ENCODE data around the gene WDTC1. TPM values are rescaled to one million over a fixed set of nuclear protein-coding genes. Genes with fewer than 3 reads are reported as not detected.

The WDTC1 gene
- total RNA-seq (2022; extraction: Qiagen RNA extraction; ENCODE audit: low read depth) = 6.1 to 8.5 TPM (median 8.1 TPM) in 5 replicates

GRCh38 chr1:27234049-27234882 is at the start of gene WDTC1:
WDTC1 (plus strand) TSS chr1:27234632; CDS start chr1:27261055, 26,423 bp downstream.

GRCh38 chr1:27321813-27322568 is 87.6 kb downstream of the WDTC1 start, which contains the start of gene TMEM222:
TMEM222 (plus strand) TSS chr1:27322163; CDS start chr1:27322198, 35 bp downstream.

GRCh38 chr1:27341525-27342252 is 107.3 kb downstream of the WDTC1 start, which contains the start of gene SYTL1:
SYTL1 (plus strand) TSS chr1:27342022; CDS start chr1:27345335, 3,313 bp downstream.

Other genes with a start within 250 kb of the WDTC1 start
- gene TRNP1, start 240.9 kb upstream of the WDTC1 start, total RNA-seq (2022; extraction: Qiagen RNA extraction; ENCODE audit: low read depth) = 124 to 207 TPM (median 187 TPM) in 5 replicates
- gene TENT5B, start 221.8 kb upstream of the WDTC1 start, total RNA-seq (2022; extraction: Qiagen RNA extraction; ENCODE audit: low read depth) = 0.41 to 0.88 TPM (median 0.72 TPM) in 5 replicates
- gene SLC9A1, start 79.5 kb upstream of the WDTC1 start, total RNA-seq (2022; extraction: Qiagen RNA extraction; ENCODE audit: low read depth) = 11.5 to 13.9 TPM (median 12.0 TPM) in 5 replicates
- gene TMEM222, start 87.5 kb downstream of the WDTC1 start, total RNA-seq (2022; extraction: Qiagen RNA extraction; ENCODE audit: low read depth) = 43.0 to 50.7 TPM (median 50.1 TPM) in 5 replicates
- gene SYTL1, start 107.4 kb downstream of the WDTC1 start, total RNA-seq (2022; extraction: Qiagen RNA extraction; ENCODE audit: low read depth) = 0.12 to 0.66 TPM (median 0.50 TPM) in 5 replicates
- 6.8 to 9.6 TPM (median 9.2 TPM) in 5 replicates for gene MAP3K6, start 132.3 kb downstream of the WDTC1 start, total RNA-seq (2022; extraction: Qiagen RNA extraction; ENCODE audit: low read depth)
- not detected in 5 replicates for gene FCN3, start 140.2 kb downstream of the WDTC1 start, total RNA-seq (2022; extraction: Qiagen RNA extraction; ENCODE audit: low read depth)
- not detected in 5 replicates for gene CD164L2, start 148.7 kb downstream of the WDTC1 start, total RNA-seq (2022; extraction: Qiagen RNA extraction; ENCODE audit: low read depth)
- gene GPR3, start 158.0 kb downstream of the WDTC1 start, total RNA-seq (2022; extraction: Qiagen RNA extraction; ENCODE audit: low read depth) = 1.6 to 2.3 TPM (median 1.8 TPM) in 5 replicates

Measured in A549 treated with CpdA at 1 μM for 4 hours (cell line).